HG02938 (cell line): ENCODE data around the gene FOXA3.
"Not testable (repeated sequence)": the region's sequence is repeated elsewhere in the genome, so short reads cannot be mapped to it uniquely, and the experiment has no call there.

Experiments
- ATAC-seq: cut with Tn5 transposase; IDR thresholded peaks from one replicate; pipeline ENCODE4 v1.9.1; 2021; ENCODE audit warnings: mild to moderate bottlenecking, moderate library complexity; ENCODE audit not compliant: unreplicated experiment

The FOXA3 gene

DNA sequence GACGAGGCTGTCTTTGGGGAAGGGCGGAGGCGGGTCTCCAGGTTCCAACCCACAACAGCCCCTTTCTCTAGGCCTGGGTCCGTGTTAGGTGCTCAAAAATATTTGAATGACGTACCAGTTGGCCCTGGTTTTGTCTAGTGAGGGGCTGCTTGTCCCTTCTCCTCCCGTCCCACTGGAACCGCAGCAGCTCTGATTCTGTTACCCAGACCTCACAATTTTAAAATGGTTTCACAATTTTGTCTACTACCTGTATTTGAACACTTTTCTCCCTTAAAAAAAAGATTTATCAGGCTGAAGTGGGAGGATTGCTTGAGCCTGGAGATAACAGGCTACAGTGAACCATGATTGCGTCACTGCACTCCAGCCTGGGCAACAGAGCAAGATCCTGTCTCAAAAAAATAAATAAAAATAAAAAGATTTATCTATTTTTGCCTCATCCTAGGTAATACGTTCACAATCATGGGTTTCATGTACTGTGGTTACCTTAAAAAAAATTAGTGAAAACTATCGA is 23.1 kb downstream of the FOXA3 start:
- no peak for ATAC-seq

- no peak for ATAC-seq
Measured at GRCh38 chr19:45889210-45889885, 25.2 kb downstream of the FOXA3 start.

- no peak for ATAC-seq
Measured at GRCh38 chr19:45890877-45891276, 26.8 kb downstream of the FOXA3 start.

DNA sequence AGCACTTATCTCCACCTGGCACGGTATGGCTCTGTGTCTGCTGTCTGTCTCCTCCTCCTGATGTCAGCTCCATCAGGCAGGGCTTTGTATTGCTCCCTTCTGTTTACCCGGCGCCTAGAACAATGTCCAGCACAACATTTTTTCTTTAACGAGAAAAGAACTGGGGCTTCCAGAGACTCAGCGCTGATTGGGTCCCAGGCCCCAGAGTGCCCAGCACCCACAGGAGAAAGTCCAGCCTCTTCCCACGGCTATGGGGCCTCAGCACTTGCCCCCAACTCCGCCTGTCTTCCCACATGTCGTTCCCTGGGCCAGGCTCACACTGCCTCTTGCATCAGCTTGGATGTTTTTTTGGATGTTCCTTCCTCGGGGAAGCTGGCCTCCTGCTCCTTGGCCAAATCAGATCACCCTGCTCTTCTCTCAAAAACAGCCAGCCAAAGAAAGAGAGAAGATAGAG is 31.4 kb downstream of the FOXA3 start:
- no peak for ATAC-seq

GRCh38 chr19:45895983-45896599 is 32.0 kb downstream of the FOXA3 start:
- not testable (repeated sequence) for ATAC-seq

GRCh38 chr19:45897261-45897812 is 33.2 kb downstream of the FOXA3 start:
- ATAC-seq, result no peak

- ATAC-seq, result no peak
Measured at GRCh38 chr19:45899253-45899652, 35.1 kb downstream of the FOXA3 start.

- ATAC-seq, result no peak
Measured at GRCh38 chr19:45899919-45900589, 35.9 kb downstream of the FOXA3 start.

DNA sequence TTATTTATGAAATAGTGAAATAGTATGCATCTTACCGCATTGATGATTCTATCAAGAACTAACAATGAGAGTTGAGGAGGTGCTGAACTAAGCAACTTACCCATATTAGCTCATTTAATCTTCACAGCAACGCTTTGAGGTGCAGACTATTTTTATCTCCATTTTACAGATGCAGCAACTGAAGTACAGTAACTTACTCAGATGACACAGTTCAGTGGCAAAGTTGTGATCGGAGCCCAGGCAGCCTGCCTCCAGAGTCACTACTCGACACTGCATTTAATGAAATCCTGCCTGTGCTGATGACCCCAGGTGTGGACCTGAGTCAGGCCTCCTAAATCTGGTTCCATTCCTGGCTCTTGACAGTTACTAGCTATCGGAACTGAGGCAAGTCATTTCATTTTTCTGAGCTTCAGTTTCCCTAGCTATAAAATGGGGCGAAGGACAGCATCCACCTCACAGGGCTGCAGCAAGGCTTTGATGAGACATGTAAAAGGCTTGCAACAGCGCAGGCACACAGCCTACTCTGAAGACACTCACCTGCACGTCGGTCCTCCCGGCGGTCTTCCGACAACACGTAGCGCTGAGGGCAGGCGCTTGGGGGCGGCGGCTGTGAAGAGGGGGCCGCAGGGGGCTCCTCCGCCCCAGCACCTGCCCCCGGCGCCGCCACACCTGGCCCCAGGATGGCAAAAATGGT is 36.8 kb downstream of the FOXA3 start:
- no peak for ATAC-seq

DNA sequence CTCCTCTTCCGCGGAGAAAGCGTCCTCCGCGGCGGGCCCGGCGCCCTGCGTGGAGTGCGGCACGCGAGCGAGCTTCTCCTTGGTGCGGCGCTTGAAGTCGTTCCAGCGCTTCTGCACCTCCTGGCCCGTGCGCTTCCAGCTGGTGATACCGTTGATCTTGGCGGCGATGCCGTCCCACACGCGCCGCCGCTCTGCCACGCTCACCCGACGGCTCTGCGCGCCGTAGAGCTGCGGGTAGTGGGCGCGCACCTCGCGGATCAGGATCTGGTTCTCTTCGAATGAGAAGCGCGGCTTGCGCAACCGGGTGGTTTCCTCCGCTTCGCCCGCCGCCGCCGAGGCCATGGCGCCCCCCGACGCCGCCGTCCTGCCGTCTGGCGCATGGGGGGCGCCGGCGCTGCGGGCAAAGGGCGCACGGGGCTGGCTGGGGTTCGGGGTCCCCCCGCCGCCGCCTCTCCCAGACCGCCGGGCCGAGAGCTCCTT is 37.3 kb downstream of the FOXA3 start:
- ATAC-seq, result no peak

DNA sequence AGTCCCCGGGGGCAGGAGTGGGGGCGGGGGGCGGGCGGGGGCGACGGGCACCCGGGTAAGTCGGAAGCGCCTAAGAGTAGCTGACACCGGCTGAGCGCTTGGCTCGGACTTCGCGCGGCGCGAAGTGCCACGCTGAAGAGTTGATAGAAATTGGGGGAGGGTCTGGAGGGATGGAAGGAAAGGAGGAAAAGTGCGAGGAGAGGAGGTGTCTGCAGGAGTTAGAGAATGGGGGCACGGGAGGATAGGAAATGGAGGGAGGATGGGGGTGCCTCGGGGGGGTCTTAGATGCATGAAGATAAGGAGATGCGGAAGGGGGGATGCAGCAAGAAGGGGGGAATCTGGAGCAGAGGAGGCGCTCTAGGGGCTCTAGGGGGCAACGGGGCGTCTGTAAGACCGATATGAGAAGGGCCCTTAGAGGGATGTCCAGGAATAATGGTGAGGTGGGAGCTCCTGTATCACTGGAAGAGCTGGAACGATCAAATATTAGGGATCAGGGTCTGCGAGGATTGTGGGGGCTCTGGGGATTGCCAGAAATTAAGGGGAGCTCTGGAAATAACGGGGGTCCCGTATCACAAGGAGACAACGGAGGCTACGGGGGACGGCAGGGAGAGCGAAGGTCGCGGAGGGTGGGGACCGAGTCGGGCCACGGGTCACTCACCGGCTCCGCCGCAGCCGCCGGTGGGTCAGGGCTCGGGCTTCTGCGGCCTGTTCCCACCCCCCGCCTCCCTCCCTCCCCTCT is 38.0 kb downstream of the FOXA3 start, which contains the start of gene MYPOP:
Gene MYPOP, minus strand, starts transcription at position 702 of the 739 bp plus-strand sequence. CDS start 840 bp downstream, outside the sequence.
- no peak for ATAC-seq

DNA sequence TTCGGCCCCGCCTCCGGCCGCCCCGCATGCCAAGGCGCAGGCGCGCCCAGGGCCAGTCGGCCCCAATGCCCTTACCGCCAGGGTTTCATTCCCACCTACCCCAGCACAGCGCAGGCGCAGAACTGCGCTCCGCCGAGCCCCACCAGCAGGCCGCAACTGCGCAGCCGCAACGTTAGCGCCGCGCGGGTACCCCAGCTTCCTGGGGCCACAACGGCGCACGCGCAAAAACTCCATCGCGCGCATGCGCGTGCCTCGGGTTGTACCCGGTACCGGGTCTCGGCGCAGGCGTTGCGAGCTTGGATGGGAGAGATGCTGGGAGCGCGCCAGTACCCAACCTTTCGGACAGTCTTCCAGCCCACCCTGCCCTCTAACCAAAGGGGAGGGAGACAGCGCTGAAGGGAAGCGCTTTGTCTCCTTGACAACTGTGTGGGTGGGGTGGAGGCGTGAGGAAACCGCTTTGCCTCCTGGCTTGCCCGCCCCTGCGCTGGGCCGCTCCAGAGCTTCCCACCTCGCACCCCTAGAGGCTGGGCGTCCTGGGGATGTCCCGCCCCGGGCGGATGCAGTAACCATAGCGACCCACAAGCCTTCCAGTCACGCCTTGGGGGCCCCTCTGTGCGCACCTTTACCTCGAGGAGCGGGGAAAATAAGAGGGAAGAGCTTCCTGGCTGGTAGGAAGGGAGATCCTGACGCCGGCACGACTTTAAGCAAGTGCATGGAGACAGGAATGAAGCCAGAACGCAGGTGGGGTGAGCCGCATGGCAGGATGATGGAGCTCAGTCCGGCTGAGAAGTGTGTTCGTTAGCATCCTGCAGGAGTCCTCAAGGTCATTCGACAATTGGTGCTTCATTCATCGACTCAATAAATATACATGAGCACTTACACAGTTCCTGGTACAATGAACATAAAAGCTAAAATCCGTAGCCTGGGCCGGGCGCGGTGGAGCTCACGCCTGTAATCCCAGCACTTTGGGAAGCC is 38.8 kb downstream of the FOXA3 start:
- ATAC-seq, result peak; percentile 85

GRCh38 chr19:45905011-45905410 is 40.9 kb downstream of the FOXA3 start:
- no peak for ATAC-seq

DNA sequence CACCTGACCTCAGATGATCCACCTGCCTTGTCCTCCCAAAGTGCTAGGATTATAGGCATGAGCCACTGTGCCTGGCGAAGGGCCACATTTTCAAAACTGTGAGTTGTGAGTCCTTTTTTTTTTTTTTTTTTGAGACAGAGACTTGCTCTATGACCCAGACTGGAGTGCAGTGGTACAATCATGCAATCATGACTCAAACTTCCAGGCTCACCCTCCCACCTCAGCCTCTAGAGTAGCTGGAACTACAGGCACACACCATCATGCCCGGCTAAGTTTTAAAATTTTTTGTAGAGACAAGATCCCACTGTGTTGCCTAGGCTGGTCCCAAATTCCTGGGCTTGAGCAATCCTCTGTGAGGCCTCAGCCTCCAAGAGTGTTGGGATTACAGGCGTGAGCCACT is 42.1 kb downstream of the FOXA3 start:
- no peak for ATAC-seq

DNA sequence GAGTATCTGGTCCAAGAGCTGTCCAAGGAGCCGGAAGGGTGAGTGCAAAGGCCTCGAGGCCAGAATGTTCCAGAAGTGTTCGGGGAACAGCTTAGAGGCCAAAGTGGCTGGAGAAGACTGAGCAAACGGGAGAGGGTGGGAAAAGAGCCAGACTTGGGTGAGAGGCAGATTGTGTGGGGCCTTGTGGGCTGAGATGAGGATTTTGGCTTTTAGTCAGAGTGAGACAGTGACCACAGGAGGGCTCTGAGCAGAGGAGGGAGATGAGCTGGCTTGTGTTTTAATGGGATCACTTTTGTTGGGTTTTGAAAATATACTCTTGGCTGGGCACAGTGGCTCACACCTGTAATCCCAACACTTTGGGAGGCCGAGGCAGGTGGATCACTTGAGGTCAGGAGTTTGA is 44.8 kb downstream of the FOXA3 start:
- ATAC-seq, result no peak

DNA sequence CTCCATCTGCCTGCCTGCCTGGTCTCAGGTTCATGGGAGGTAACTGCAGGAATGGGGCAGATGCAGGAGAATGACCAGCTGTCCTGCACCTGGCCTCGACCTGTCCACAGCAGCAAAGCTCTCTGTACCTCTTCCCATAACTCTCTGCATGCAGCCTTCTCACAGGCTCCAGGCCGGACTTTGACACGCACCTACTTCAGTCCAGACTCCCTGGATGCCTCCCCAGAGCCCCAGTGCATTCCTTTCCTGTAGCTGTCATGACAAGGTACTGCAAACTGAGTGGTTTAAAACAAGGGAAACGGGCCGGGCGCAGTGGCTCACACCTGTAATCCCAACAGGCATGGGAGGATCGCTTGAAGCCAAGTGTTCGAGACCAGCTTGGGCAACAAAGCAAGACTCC is 47.2 kb downstream of the FOXA3 start:
- ATAC-seq, result no peak

DNA sequence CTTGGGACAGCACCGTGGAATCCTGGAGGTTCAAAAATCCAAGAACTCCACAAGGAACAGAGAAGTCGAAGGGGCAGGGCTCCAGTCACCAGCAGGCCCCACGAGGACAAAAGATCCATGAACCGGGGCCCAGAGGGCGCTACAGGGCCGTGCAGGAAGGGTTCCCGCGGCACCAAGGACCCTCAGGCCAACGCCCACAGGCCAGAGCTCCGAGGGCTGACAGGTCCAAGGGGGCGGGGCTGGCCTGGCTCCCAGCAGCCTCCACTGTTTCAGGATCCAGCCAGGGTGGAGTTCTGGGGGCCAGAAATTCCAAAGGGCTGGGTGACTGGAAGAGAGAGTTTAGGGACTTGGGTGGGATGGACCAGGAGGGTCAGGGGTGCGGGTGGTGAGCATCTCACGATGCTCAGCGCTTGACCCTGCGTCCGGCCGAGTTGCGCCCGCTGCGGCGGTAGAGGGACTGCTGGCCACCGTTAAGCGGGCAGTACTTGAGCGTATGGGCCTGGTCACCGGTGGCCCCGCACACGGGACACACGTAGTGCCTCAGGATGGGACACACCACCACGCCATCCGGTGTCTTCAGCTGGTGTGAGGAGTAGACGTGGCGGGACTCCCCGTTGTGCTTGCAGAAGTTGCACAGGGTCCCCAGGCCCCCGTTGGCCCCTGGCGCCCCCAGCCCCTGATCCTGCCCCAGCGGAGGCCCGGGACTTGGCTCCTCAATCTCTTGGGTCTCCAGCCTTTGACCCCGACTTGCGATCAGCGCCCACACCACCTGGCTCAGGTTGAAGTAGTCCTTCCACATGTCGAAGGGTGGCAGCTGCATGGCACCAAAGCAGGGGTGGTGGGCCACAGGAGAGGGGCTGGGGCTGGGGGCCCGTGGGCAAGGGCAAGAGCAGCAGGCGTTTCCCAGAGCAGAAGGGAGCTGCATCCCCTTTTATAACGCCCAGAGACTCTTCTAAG is 50.0 kb downstream of the FOXA3 start, which contains the start of gene NANOS2:
Gene NANOS2, minus strand, starts transcription at position 905 of the 957 bp plus-strand sequence. Its CDS starts 85 bp downstream, at position 820.
- no peak for ATAC-seq
